ENCODE measurements around the gene ERC1.

Gene ERC1

GRCh38 chr12:951176-951575 is 39.8 kb upstream of the ERC1 start:
- TF ChIP-seq CTCF (IDR thresholded peaks at IDR 0.05; ENCODE audit: low read depth, low read length), result no peak
- no peak overlapping the region for H3K4me3 ChIP-seq (ENCODE audit: low read depth, low read length)

- no peak for TF ChIP-seq CTCF (IDR thresholded peaks at IDR 0.05; ENCODE audit: low read depth, low read length)
Observed at GRCh38 chr12:953776-954175, 37.2 kb upstream of the ERC1 start.

GRCh38 chr12:954741-955140 is 36.3 kb upstream of the ERC1 start:
- TF ChIP-seq CTCF (IDR thresholded peaks at IDR 0.05; ENCODE audit: low read depth, low read length), result no peak
- H3K4me3 ChIP-seq (ENCODE audit: low read depth, low read length), result no peak overlapping the region

More at GRCh38 chr12:953776-954175, 37.2 kb upstream of the ERC1 start:
- H3K4me3 ChIP-seq (ENCODE audit: low read depth, low read length), result no peak overlapping the region

- no peak for TF ChIP-seq CTCF (IDR thresholded peaks at IDR 0.05; ENCODE audit: low read depth, low read length)
- no peak overlapping the region for H3K4me3 ChIP-seq (ENCODE audit: low read depth, low read length)
Observed at GRCh38 chr12:955939-956338, 35.1 kb upstream of the ERC1 start.

GRCh38 chr12:958588-959123 is 32.4 kb upstream of the ERC1 start:
- no peak overlapping the region for H3K4me3 ChIP-seq (ENCODE audit: low read depth, low read length)

GRCh38 chr12:966724-967123 is 24.3 kb upstream of the ERC1 start:
- TF ChIP-seq CTCF (IDR thresholded peaks at IDR 0.05; ENCODE audit: low read depth, low read length), result no peak
- H3K4me3 ChIP-seq (ENCODE audit: low read depth, low read length), result no peak overlapping the region

More at GRCh38 chr12:958588-959123, 32.4 kb upstream of the ERC1 start:
- TF ChIP-seq CTCF (IDR thresholded peaks at IDR 0.05; ENCODE audit: low read depth, low read length), result no peak

DNA sequence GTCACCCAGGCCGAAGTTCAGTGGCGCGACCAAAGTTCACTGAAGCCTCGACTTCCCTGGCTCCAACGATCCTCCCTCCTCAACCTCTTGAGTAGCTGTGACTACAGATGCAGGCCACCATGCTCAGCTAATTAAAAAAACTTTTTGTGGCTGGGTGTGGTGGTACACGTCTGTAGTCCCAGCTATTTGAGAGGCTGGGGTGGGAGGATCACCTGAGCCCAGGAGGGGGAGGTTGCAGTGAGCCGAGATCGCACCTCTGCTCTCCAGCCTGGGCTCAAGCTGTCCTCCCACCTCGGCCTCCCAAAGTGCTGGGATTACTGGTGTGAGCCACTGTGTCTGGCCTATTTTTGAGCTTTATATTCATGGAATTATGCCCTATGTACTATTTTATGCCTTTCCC is 23.4 kb upstream of the ERC1 start:
- no peak for TF ChIP-seq CTCF (IDR thresholded peaks at IDR 0.05; ENCODE audit: low read depth, low read length)
- no peak overlapping the region for H3K4me3 ChIP-seq (ENCODE audit: low read depth, low read length)
